Colonic mucosa (tissue), 4 donors: ENCODE data around the gene PFKL. TPM values are rescaled to one million over a fixed set of nuclear protein-coding genes. Genes with fewer than 3 reads are reported as not detected.

Experiments used
- DNase-seq: peaks from one replicate; pipeline ENCODE4 v3.0.0-alpha.2; 2020
- H3K27ac ChIP-seq: fragments of 200-600 bp; one replicate; pipeline ENCODE4 v1.8.0; 2021
- H3K27me3 ChIP-seq: fragments of 200-600 bp; one replicate; pipeline ENCODE4 v1.8.0; 2021
- H3K36me3 ChIP-seq: fragments of 200-600 bp; one replicate; pipeline ENCODE4 v1.8.0; 2021
- H3K4me1 ChIP-seq: fragments of 200-600 bp; one replicate; pipeline ENCODE4 v1.8.0; 2021; ENCODE audit warnings: mild to moderate bottlenecking
- H3K4me3 ChIP-seq: fragments of 200-600 bp; one replicate; pipeline ENCODE4 v1.8.0; 2021
- H3K9ac ChIP-seq, 2 donors: one replicate each; pipeline ENCODE4 v1.7.0; 2013; ENCODE audit warnings: control low read depth in 2 of 2, low read depth in 2 of 2, low read length in 2 of 2
- H3K9me3 ChIP-seq: fragments of 200-600 bp; one replicate; pipeline ENCODE4 v1.8.0; 2021
- CTCF ChIP-seq: fragments of 200-600 bp; IDR thresholded peaks from one replicate; pipeline ENCODE4 v1.8.0; 2022; ENCODE audit warnings: antibody characterized with exemption, mild to moderate bottlenecking
- intact Hi-C: fragments of 100-400 bp; cut with DNase I; formaldehyde crosslinking; loops from one replicate; pipeline ENCODE4 v1.14.1; 2022
- total RNA-seq, 2 donors: library from RNA; stranded (reverse); fragmentation: NEBNext Ultra II Directional in 1 of 2; extraction: Animal tissue kit (Norgen Biotek cat#: 25700) in 1 of 2; gene quantifications; one replicate each; pipeline ENCODE4 v1.2.1, GENCODE V29; 2021
- donor health status: healthy.
- donor health status: DM: no; HTN: no; CAD: no.
- donor health status: DM: no; HTN: no; CAD: no.

Gene PFKL
- total RNA-seq, 2 donors from 2014 or later = 300 to 332 TPM

- DNase-seq = no peak
- no peaks in the 10 kb centered on the region for H3K27me3 ChIP-seq
These were observed 8.5 kb upstream of the PFKL start for GRCh38 chr21:44291078-44291935.

GRCh38 chr21:44291936-44292811 is 7.7 kb upstream of the PFKL start:
- Histone ChIP-seq H3K4me1 (no peaks in the 10 kb centered on the region), H3K9ac (no peak overlapping the region), H3K36me3 (no peaks in the 10 kb centered on the region), H3K4me3 (no peak overlapping the region), H3K27ac (no peak overlapping the region), H3K9me3 (no peaks in the 10 kb centered on the region), H3K27me3 (no peaks in the 10 kb centered on the region)
- intact Hi-C loops = no loop called here
- no peak for TF ChIP-seq CTCF
- no peak for DNase-seq

More at GRCh38 chr21:44291078-44291935, 8.5 kb upstream of the PFKL start:
- TF ChIP-seq CTCF = no peak
- no peak overlapping the region for H3K4me3 ChIP-seq
- H3K9me3 ChIP-seq = no peaks in the 10 kb centered on the region
- intact Hi-C loops = no loop called here
- H3K36me3 ChIP-seq = no peaks in the 10 kb centered on the region
- no peak overlapping the region for H3K27ac ChIP-seq
- no peaks in the 10 kb centered on the region for H3K4me1 ChIP-seq
- no peak overlapping the region for H3K9ac ChIP-seq

GRCh38 chr21:44292812-44293195 is 7.0 kb upstream of the PFKL start:
- H3K27ac ChIP-seq = no peak overlapping the region
- no peak for TF ChIP-seq CTCF
- no peaks in the 10 kb centered on the region for H3K36me3 ChIP-seq
- no peak for DNase-seq
- no peaks in the 10 kb centered on the region for H3K27me3 ChIP-seq
- H3K4me1 ChIP-seq = no peaks in the 10 kb centered on the region
- H3K4me3 ChIP-seq = no peak overlapping the region
- intact Hi-C loops = no loop called here
- no peaks in the 10 kb centered on the region for H3K9me3 ChIP-seq
- no peak overlapping the region for H3K9ac ChIP-seq

- H3K4me3 ChIP-seq = no peak overlapping the region
- intact Hi-C loops = no loop called here
- no peak overlapping the region for H3K27ac ChIP-seq
- no peaks in the 10 kb centered on the region for H3K9me3 ChIP-seq
- no peak overlapping the region for H3K9ac ChIP-seq
- TF ChIP-seq CTCF = no peak
- H3K36me3 ChIP-seq = no peaks in the 10 kb centered on the region
- no peaks in the 10 kb centered on the region for H3K4me1 ChIP-seq
- DNase-seq = no peak
- no peaks in the 10 kb centered on the region for H3K27me3 ChIP-seq
These were observed 6.2 kb upstream of the PFKL start for GRCh38 chr21:44293551-44294231.
